Astrocyte (in vitro differentiated cells and primary cell): Measurements from ENCODE around the gene NYNRIN.

Experiments
- EZH2 ChIP-seq: IDR thresholded peaks from 2 replicates; pipeline ENCODE4 v1.6.1; 2012; ENCODE audit warnings: mild to moderate bottlenecking, low read length, inconsistent platforms; ENCODE audit not compliant: insufficient read depth
- TF ChIP-seq, protein P1 (sequence below): IDR thresholded peaks from 2 replicates; pipeline ENCODE4 v1.5.1; 2011; ENCODE audit warnings: low read depth, mild to moderate bottlenecking, inconsistent platforms, low read length, moderate library complexity; ENCODE audit not compliant: insufficient read depth

DNA sequence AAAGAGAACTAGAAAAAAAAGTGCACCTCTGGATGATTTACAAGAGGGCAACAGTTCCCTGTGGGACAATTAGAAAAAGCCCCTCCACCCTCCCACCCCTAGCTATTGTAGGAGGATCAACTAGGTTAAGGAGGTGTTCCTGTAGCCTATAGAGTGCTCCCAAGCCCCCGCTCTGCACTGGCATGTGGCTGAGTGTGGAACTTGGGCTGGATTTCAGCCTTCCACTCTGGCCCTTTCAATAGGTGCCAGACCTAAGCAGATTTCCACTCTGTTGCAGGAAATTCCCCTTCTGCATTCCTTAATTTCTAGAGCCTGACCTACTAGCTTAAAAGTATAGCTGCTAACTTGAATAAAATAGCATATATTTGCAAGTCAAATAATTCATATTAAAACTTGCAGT lies 28.1 kb upstream of the NYNRIN start:
- TF ChIP-seq, protein P1, sequence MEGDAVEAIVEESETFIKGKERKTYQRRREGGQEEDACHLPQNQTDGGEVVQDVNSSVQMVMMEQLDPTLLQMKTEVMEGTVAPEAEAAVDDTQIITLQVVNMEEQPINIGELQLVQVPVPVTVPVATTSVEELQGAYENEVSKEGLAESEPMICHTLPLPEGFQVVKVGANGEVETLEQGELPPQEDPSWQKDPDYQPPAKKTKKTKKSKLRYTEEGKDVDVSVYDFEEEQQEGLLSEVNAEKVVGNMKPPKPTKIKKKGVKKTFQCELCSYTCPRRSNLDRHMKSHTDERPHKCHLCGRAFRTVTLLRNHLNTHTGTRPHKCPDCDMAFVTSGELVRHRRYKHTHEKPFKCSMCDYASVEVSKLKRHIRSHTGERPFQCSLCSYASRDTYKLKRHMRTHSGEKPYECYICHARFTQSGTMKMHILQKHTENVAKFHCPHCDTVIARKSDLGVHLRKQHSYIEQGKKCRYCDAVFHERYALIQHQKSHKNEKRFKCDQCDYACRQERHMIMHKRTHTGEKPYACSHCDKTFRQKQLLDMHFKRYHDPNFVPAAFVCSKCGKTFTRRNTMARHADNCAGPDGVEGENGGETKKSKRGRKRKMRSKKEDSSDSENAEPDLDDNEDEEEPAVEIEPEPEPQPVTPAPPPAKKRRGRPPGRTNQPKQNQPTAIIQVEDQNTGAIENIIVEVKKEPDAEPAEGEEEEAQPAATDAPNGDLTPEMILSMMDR, result no peak
- no peak for TF ChIP-seq EZH2
